GM21360 (cell line): Measurements from ENCODE around the gene SLC37A2.

ENCODE experiments used
- ATAC-seq: cut with Tn5 transposase; IDR thresholded peaks from one replicate; pipeline ENCODE4 v1.9.1; 2021; ENCODE audit warnings: mild to moderate bottlenecking, moderate library complexity; ENCODE audit not compliant: unreplicated experiment

Gene SLC37A2

GRCh38 chr11:125070699-125071254 lies 7.7 kb downstream of the SLC37A2 start:
- peak; percentile 58 for ATAC-seq

GRCh38 chr11:125071435-125071834 lies 8.3 kb downstream of the SLC37A2 start:
- no peak for ATAC-seq

GRCh38 chr11:125071846-125072217 lies 8.7 kb downstream of the SLC37A2 start:
- ATAC-seq: no peak

GRCh38 chr11:125072218-125072960 lies 9.3 kb downstream of the SLC37A2 start:
- peak; percentile 87 for ATAC-seq

GRCh38 chr11:125072961-125073590 lies 10.0 kb downstream of the SLC37A2 start:
- ATAC-seq: no peak

GRCh38 chr11:125073616-125074483 lies 10.7 kb downstream of the SLC37A2 start:
- ATAC-seq: no peak

- no peak for ATAC-seq
Measured at GRCh38 chr11:125074511-125075241, 11.6 kb downstream of the SLC37A2 start.

- no peak for ATAC-seq
Measured at GRCh38 chr11:125075242-125075625, 12.1 kb downstream of the SLC37A2 start.

- ATAC-seq: no peak
Measured at GRCh38 chr11:125075900-125076317, 12.8 kb downstream of the SLC37A2 start.

GRCh38 chr11:125076378-125076945 lies 13.4 kb downstream of the SLC37A2 start:
- ATAC-seq: no peak

GRCh38 chr11:125078016-125078415 lies 14.9 kb downstream of the SLC37A2 start:
- ATAC-seq: no peak

- no peak for ATAC-seq
Measured at GRCh38 chr11:125078516-125079140, 15.5 kb downstream of the SLC37A2 start.

- ATAC-seq: no peak
Measured at GRCh38 chr11:125079151-125079877, 16.2 kb downstream of the SLC37A2 start.

GRCh38 chr11:125079878-125080530 lies 16.9 kb downstream of the SLC37A2 start:
- no peak for ATAC-seq

- no peak for ATAC-seq
Measured at GRCh38 chr11:125080531-125080911, 17.4 kb downstream of the SLC37A2 start.

GRCh38 chr11:125081098-125081798 lies 18.1 kb downstream of the SLC37A2 start:
- ATAC-seq: no peak

GRCh38 chr11:125082040-125082439 lies 18.9 kb downstream of the SLC37A2 start:
- no peak for ATAC-seq
